Measurements from ENCODE around the gene OXCT2. TPM values are rescaled to one million over a fixed set of nuclear protein-coding genes. Genes with fewer than 3 reads are reported as not detected.
A peak's percentile ranks its signal among the peaks of the same experiment; 100 is the strongest.

OXCT2 gene
- total and polyA plus RNA-seq, 2 donors (not counting 1 experiment from before 2014, with no cell fraction given) = 1.0 to 1.9 TPM

- H3K4me3 ChIP-seq (ENCODE audit: control extremely low read depth in 1 of 5, extremely low read depth in 1 of 5, insufficient read depth in 1 of 5, low read depth in 2 of 5, low read length in 4 of 5) = no peak overlapping the region
- CTCF ChIA-PET = interaction anchor here (1.6 to 3.7 kb wide), 2 partner anchors 76 to 116 kb away, joined by 8 to 26 read pairs; no protein-coding TSS in a partner anchor
- H3K79me2 ChIP-seq (ENCODE audit: control insufficient read depth, insufficient read depth, low read length) = no peaks in the 10 kb centered on the region
- TF ChIP-seq CTCF (IDR thresholded peaks at IDR 0.05) (no peak), EZH2 (IDR thresholded peaks at IDR 0.05; ENCODE audit: borderline replicate concordance, insufficient read depth, low read depth, low read length, poor library complexity, severe bottlenecking) (no peak)
- no peak for ATAC-seq (ENCODE audit: low read depth)
- peaks cover 0 to 13% (median 8%) of the 10 kb centered on the region in 4 experiments for H3K27me3 ChIP-seq (replicated peaks in 1 of 4; ENCODE audit: control extremely low read depth in 1 of 4, control insufficient read depth in 3 of 4, insufficient read depth in 4 of 4, low read length in 3 of 4)
- H3K4me2 ChIP-seq (replicated peaks; ENCODE audit: low read depth, low read length, poor library complexity, severe bottlenecking) = no peak overlapping the region
- no peak for DNase-seq
- no peaks in the 10 kb centered on the region for H3K9me3 Mint-ChIP-seq (ENCODE audit: insufficient read depth)
- no peaks in the 10 kb centered on the region for H3K4me1 ChIP-seq (ENCODE audit: control insufficient read depth in 2 of 2, insufficient read depth in 2 of 2, low read length in 2 of 2)
- no peaks in the 10 kb centered on the region for H4K20me1 ChIP-seq (ENCODE audit: control insufficient read depth, insufficient read depth, low read length, poor library complexity, severe bottlenecking)
- POLR2A ChIA-PET = no interaction called here
- no peak overlapping the region for H3K27ac ChIP-seq (ENCODE audit: low read length in 2 of 2)
- peak overlapping the region; percentile 22 for H2AFZ ChIP-seq (ENCODE audit: insufficient read depth, low read depth, low read length, poor library complexity, severe bottlenecking)
- H3K4me3 Mint-ChIP-seq = no peak overlapping the region
- H3K9me3 ChIP-seq (ENCODE audit: control extremely low read depth in 1 of 3, control insufficient read depth in 2 of 3, insufficient read depth in 1 of 3, low read length in 2 of 3) = no peaks in the 10 kb centered on the region
- intact Hi-C loops (cut with micrococcal nuclease) = loop anchor here (2.0 to 10.0 kb wide), 2 partner anchors 69 to 73 kb away; no protein-coding TSS in a partner anchor
- no peaks in the 10 kb centered on the region for H3K4me1 Mint-ChIP-seq
- peaks cover 35% of the 10 kb centered on the region for H3K27me3 Mint-ChIP-seq
- no peak overlapping the region for H3K9ac ChIP-seq (ENCODE audit: low read length)
- H3K27ac Mint-ChIP-seq = no peak overlapping the region
- no peaks in the 10 kb centered on the region for H3K36me3 ChIP-seq (replicated peaks in 1 of 2; ENCODE audit: control extremely low read depth in 1 of 2, control insufficient read depth in 1 of 2, extremely low read depth in 1 of 2, insufficient read depth in 2 of 2, low read length in 1 of 2)
These were observed 49.5 kb downstream of the OXCT2 start for GRCh38 chr1:39721664-39722063.

- no peaks in the 10 kb centered on the region for H3K9me3 ChIP-seq (ENCODE audit: control extremely low read depth in 1 of 3, control insufficient read depth in 2 of 3, insufficient read depth in 1 of 3, low read length in 2 of 3)
- H3K4me3 Mint-ChIP-seq = no peak overlapping the region
- no peak overlapping the region for H3K27ac ChIP-seq (ENCODE audit: low read length in 2 of 2)
- no peaks in the 10 kb centered on the region for H3K36me3 ChIP-seq (replicated peaks in 1 of 2; ENCODE audit: control extremely low read depth in 1 of 2, control insufficient read depth in 1 of 2, extremely low read depth in 1 of 2, insufficient read depth in 2 of 2, low read length in 1 of 2)
- peak overlapping the region; percentile 27 for H2AFZ ChIP-seq (ENCODE audit: insufficient read depth, low read depth, low read length, poor library complexity, severe bottlenecking)
- ChIA-PET CTCF (interaction anchor here (0.7 to 3.7 kb wide), 17 partner anchors 9 to 714 kb away, joined by 3 to 26 read pairs (median 4); partner anchors contain the start of gene NT5C1A), POLR2A (no interaction called here)
- DNase-seq = peak; percentile 76
- peaks cover 39% of the 10 kb centered on the region for H3K27me3 Mint-ChIP-seq
- no peaks in the 10 kb centered on the region for H3K79me2 ChIP-seq (ENCODE audit: control insufficient read depth, insufficient read depth, low read length)
- no peak overlapping the region for H3K27ac Mint-ChIP-seq
- WGBS (ENCODE audit: insufficient coverage) = 58% methylated on average over 6 of the region's 7 CpGs
- no peak overlapping the region for H3K4me2 ChIP-seq (replicated peaks; ENCODE audit: low read depth, low read length, poor library complexity, severe bottlenecking)
- H3K4me3 ChIP-seq (ENCODE audit: control extremely low read depth in 1 of 5, extremely low read depth in 1 of 5, insufficient read depth in 1 of 5, low read depth in 2 of 5, low read length in 4 of 5) = no peak overlapping the region
- H3K9me3 Mint-ChIP-seq (ENCODE audit: insufficient read depth) = no peaks in the 10 kb centered on the region
- H3K4me1 ChIP-seq (ENCODE audit: control insufficient read depth in 2 of 2, insufficient read depth in 2 of 2, low read length in 2 of 2) = no peaks in the 10 kb centered on the region
- no peak for TF ChIP-seq EZH2 (IDR thresholded peaks at IDR 0.05; ENCODE audit: borderline replicate concordance, insufficient read depth, low read depth, low read length, poor library complexity, severe bottlenecking)
- TF ChIP-seq CTCF (IDR thresholded peaks at IDR 0.05) = peak; percentile 90
- H3K4me1 Mint-ChIP-seq = no peaks in the 10 kb centered on the region
- peaks cover 0 to 13% (median 8%) of the 10 kb centered on the region in 4 experiments for H3K27me3 ChIP-seq (replicated peaks in 1 of 4; ENCODE audit: control extremely low read depth in 1 of 4, control insufficient read depth in 3 of 4, insufficient read depth in 4 of 4, low read length in 3 of 4)
- ATAC-seq (ENCODE audit: low read depth) = peak; percentile 65
- intact Hi-C loops (cut with micrococcal nuclease) = loop anchor here (1.0 to 10.0 kb wide), 3 partner anchors 68 to 114 kb away; no protein-coding TSS in a partner anchor
- no peak overlapping the region for H3K9ac ChIP-seq (ENCODE audit: low read length)
- H4K20me1 ChIP-seq (ENCODE audit: control insufficient read depth, insufficient read depth, low read length, poor library complexity, severe bottlenecking) = no peaks in the 10 kb centered on the region
These were observed 50.8 kb downstream of the OXCT2 start for GRCh38 chr1:39720094-39720999.
